ENCODE results near the gene RANBP2.

The RANBP2 gene

DNA sequence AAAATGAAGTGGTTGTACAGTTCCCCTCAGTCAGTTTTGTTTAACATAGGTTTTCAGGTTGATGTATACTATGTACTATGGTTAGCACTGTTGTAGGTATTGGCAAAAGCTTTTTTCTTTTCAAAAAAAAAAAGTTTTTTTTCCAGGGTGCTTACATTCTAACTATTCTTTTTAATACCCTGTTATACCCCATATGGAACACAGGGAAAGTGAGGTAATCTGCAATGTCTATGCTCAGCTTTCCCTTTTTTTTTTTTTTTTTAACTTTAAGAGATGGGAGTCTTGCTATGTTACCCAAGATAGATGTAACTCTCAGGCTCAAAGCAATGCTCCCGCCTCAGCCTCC lies 66.7 kb downstream of the RANBP2 start:
- no peak for DNase-seq

GRCh38 chr2:108786354-108787215 lies 67.3 kb downstream of the RANBP2 start, which contains the start of gene CCDC138:
Gene CCDC138 (plus strand): TSS chr2:108786771. CDS start chr2:108786823, 52 bp downstream.
- DNase-seq = peak; percentile 87 to 89

DNA sequence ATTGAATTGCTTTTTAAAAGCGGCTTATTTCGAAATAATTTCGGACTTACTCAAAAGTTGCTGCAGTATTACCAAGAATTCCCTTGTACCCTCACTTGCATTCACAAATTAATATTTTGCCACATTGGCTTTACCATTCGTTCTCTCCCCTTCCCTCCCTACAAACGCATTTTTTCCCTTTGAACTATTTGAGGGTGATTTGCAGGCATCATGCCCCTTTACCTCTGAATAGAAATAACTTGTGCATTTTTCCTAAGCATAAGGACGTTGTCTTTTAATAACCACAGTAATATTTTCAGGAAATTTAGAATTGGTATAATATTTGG lies 67.9 kb downstream of the RANBP2 start:
- DNase-seq = no peak

DNA sequence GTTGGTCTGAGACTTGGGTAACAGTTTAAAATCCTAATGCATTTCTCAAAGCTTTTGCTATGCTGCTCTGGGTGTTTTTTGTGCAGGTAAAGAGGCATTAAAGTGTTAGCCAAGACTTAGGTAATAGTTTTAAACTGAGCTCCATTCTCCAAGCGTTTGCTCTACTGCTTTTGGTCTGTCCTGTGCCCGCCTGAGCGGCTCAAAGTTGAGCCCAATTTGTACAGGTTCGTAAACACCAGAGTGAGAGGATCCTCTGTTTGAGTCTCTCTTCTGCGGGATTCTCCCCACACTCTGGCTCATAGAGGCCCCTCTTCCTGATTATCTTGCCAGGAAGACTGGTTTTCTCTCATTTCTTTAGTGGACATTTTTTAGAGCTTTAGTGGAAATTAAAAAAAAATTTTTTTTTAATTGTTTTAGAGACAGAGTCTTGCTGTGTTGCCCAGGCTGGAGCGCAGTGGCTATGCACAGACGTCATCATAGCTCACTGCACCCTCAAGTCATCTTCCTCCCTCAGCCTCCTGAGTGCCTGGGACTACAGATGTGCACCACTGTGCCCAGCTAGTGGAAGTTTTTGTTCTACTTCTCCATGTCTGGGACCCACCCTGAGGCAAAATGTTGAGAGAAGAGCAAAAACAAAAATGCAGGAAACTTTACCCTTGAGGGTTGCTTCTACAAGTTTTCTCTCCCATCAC lies 83.9 kb downstream of the RANBP2 start:
- DNase-seq = no peak

DNA sequence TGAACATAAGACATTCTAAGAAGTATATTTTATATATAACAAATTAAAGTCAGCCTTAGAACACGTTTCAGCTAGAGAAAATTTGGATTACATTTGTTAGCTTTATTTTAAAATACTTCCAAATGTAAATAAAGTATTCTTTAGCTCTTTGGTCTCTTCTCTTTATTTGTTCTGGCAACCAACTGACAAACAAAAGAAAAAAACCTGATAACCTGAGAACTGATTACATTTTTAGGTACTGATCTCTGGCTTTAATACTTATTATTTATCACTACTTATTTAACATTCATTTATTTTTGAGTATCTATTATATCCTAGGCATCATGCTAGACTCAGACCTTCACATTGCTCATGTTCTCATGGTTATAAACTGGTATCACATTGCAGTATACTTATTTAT lies 85.8 kb downstream of the RANBP2 start:
- DNase-seq = no peak

GRCh38 chr2:108805782-108806181 lies 86.5 kb downstream of the RANBP2 start:
- DNase-seq = no peak

DNA sequence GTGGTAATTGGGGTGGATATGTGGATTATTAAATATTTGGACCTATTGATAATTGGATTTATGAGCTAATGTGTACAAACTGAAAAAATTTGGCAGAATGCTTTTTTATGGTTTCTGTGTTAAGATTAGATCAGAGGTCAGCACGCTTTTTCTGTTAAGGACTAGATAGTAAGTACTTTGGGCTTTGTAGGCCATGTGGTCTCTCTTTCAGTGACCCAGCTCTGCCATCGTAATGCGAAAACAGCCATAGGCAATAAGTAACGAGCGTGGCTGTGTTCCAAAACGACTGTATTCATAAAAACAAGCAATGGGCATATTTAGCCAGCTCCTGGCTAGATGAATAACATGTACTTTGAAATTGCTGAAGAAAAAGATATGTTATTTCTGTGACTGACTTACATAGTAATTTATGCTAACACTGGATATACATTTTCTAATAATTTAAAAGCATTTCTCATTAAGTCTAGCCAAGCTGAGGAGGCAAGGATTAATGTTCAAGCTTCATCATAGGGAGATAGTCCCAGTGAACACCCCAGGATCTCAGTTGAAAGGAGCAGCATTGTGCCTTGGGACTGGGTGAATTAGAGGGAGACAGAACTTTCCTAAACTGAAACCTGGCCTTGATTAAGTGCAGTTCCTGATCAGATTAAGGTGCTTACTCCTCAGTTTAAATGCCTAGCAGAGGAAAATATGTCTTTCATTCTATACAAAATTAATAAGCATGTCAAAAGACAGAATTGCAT lies 87.3 kb downstream of the RANBP2 start:
- no peak for DNase-seq

GRCh38 chr2:108809936-108810335 lies 90.7 kb downstream of the RANBP2 start:
- DNase-seq = no peak

DNA sequence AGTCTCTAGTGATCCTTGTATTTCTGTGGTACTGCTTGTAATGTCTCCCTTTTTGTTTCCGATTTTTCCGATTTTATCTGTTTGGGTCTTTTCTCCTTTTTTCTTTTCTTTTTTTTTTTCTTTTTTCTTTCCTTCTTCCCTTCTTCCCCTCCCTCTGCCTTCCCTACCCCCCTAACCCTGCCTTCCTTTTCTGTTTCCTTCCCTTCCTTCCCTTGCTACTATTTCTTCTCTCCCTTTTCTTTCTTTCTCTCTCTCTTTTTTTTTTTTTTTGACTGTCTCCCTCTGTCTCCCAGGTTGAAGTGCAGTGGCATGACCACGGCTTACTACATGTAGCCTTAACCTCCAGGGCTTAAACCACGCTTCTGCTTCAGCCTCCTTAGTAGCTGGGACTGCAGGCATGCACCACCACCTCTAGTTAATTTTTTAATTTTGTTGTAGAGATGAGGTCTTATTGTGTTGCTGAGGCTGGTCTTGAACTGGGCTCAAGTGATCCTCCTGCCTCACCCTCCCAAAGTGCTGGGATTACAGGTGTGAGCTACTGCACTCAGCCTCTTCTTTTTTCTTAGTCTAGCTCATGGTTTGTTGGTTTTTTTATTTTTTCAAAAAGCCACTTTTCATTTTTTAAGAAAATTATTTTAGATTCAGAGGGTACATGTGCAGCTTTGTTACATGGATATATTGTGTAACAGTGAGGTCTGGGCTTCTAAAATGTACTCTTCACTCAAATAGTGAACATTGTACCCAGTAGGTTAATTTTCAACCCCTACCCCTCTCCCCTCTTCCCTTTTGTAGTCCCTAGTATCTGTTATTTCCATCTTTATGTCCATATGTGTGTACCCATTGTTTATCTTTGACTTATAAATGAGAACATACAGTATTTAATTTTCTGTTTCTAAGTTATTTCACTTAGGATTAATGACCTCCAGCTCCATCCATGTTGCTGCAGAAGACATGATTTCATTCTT lies 92.0 kb downstream of the RANBP2 start:
- DNase-seq = no peak

DNA sequence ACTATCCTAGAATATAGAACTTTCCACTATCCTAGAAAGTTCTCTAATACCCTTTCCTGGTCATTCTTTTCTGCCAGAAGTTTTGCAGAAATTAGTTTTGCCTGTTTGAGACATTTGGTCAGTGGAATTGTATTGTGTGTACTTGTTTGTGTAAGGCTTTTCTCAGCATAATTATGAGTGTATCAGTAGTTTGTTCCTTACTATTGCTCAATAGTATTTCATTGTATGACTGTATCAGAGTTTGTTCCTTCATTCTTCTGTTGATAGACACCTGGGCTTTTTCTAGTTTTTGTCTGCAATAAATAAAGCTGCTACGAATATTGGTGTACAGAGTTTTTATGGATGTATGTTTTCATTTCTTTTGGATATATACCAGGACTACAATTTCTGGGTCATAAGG lies 94.5 kb downstream of the RANBP2 start:
- DNase-seq = no peak

GRCh38 chr2:108820482-108820881 lies 101.2 kb downstream of the RANBP2 start:
- no peak for DNase-seq

GRCh38 chr2:108823286-108823685 lies 104.0 kb downstream of the RANBP2 start:
- no peak for DNase-seq

- no peak for DNase-seq
Observed at GRCh38 chr2:108824316-108825070, 105.2 kb downstream of the RANBP2 start.

DNA sequence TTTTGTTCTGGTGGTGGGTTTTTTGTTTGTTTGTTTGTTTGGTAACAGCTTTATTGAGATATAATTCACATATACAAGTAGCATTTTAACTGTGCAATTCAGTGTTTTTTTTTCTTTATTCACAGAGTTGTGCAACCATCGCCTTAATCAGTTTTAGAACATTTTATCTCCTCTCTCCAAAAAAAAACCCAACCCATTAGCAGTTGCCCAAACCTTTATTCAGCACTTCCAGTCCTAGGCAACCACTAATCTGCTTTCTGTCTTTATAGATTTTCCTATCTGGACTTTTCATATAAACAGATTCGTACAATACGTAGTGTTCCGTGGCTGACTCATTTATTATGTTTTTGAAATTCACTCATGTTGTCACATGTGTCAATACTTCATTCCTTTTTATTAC lies 106.0 kb downstream of the RANBP2 start:
- DNase-seq = no peak

GRCh38 chr2:108825736-108826135 lies 106.5 kb downstream of the RANBP2 start:
- no peak for DNase-seq

DNA sequence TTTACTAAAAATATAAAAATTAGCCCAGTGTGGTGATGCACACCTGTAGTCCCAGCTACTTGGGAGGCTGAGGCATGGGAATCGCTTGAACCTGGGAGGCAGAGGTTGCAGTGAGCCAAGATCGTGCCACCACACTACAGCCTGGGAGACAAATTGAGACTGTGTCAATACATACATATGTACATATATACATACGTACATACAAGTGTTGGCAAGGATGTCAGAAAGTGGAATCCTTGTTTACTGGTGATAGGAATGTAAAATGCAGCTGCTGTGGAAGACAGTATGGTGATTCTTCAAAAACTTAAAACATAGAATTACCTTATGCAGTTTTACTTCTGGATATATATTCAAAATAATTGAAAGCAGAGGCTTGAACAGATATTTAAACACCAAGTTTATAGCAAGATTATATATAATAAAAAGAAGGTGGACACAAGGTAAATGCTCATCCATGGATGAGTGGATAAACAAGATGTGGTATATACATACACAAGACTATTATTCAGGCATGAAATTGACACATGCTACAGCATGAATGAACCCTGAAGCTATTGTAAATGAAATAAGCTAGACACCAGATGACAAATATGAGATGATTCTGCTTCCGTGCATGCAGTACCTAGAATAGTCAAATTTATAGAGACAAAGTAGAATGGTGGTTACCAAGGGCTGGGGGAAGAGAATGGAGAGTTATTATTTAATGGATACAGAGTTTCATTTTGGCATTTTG lies 110.5 kb downstream of the RANBP2 start:
- no peak for DNase-seq

DNA sequence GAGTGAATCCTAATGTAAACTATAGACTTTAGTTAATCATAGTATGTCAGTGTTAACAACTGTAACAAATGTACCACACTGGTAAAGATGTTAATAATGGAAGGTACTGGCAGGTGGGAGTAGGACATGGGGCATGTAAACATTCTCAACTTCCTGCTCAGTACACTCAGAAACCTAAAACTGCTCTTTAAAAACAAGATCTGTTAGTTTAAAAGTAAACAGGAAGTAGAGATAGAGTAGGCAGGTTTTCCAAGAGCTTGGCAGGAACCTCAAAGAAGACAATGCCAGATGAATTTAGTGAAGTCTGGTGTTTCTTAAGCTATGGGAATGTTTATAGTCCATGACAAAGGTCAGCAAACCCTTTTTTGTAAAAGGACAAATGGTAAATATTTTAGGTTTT lies 113.9 kb downstream of the RANBP2 start:
- DNase-seq = no peak

GRCh38 chr2:108834620-108835019 lies 115.3 kb downstream of the RANBP2 start:
- no peak for DNase-seq

DNA sequence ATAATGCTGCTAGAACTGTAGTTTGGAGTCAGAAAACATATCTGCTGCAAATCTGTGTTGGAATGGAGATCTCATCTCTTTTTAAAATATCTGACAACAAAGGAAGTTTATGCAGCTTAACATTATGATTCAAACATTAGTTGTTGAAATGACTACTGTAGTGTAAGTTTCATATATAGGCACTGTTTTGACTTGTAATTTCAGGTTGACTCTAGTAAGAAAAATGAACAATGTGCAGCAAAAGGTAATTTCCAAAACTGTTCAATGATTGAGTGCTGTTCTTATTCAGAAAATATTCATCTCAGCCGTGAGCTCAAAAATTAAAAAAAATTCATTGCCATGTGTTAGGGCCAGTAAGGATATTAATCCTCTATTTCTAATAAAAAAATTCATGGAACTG lies 115.8 kb downstream of the RANBP2 start:
- DNase-seq = no peak

Measured in CD4-positive, alpha-beta T cell treated with Interleukin-4 for 1 hour (primary cell).